ENCODE measurements around the gene SAMD4A. TPM values are rescaled to one million over a fixed set of nuclear protein-coding genes. Genes with fewer than 3 reads are reported as not detected.

SAMD4A gene
- total RNA-seq, 2 experiments from 2014 or later = 1.0 to 1.2 TPM

GRCh38 chr14:54702492-54702891, 135.6 kb downstream of the SAMD4A start:
- no peaks in the 10 kb centered on the region for H3K9me3 Mint-ChIP-seq
- no peak overlapping the region for H3K4me3 Mint-ChIP-seq
- no peak overlapping the region for H3K27ac Mint-ChIP-seq
- no peaks in the 10 kb centered on the region for H3K36me3 Mint-ChIP-seq (ENCODE audit: low read depth)
- ChIA-PET CTCF (interaction anchor here (2.7 kb wide), 1 partner anchor 11 kb away, joined by 8 read pairs; no protein-coding TSS in a partner anchor), POLR2A (no interaction called here)
- H3K4me1 Mint-ChIP-seq = peaks cover 8% of the 10 kb centered on the region
- peaks cover 2% of the 10 kb centered on the region for H3K27me3 Mint-ChIP-seq
- no peak for DNase-seq

- ChIA-PET CTCF (no interaction called here), POLR2A (no interaction called here)
- Mint-ChIP-seq H3K27ac (no peak overlapping the region), H3K36me3 (ENCODE audit: low read depth) (no peaks in the 10 kb centered on the region), H3K9me3 (no peaks in the 10 kb centered on the region), H3K4me3 (no peak overlapping the region), H3K27me3 (peaks cover 2% of the 10 kb centered on the region), H3K4me1 (peaks cover 8% of the 10 kb centered on the region)
- no peak for DNase-seq
Observed at GRCh38 chr14:54703082-54703481, 136.2 kb downstream of the SAMD4A start.

GRCh38 chr14:54703724-54704123, 136.8 kb downstream of the SAMD4A start:
- POLR2A ChIA-PET = no interaction called here
- H3K36me3 Mint-ChIP-seq (ENCODE audit: low read depth) = no peaks in the 10 kb centered on the region
- H3K9me3 Mint-ChIP-seq = no peaks in the 10 kb centered on the region
- peaks cover 2% of the 10 kb centered on the region for H3K27me3 Mint-ChIP-seq
- CTCF ChIA-PET = interaction anchor here (0.7 kb wide), 1 partner anchor 140 kb away, joined by 3 read pairs; no protein-coding TSS in a partner anchor
- H3K4me1 Mint-ChIP-seq = peaks cover 8% of the 10 kb centered on the region
- no peak overlapping the region for H3K27ac Mint-ChIP-seq
- DNase-seq = no peak
- H3K4me3 Mint-ChIP-seq = no peak overlapping the region

GRCh38 chr14:54704768-54705167, 137.8 kb downstream of the SAMD4A start:
- Mint-ChIP-seq H3K27ac (no peak overlapping the region), H3K27me3 (no peaks in the 10 kb centered on the region), H3K4me1 (peaks cover 9% of the 10 kb centered on the region), H3K9me3 (no peaks in the 10 kb centered on the region), H3K36me3 (ENCODE audit: low read depth) (no peaks in the 10 kb centered on the region), H3K4me3 (no peak overlapping the region)
- no peak for DNase-seq
- POLR2A ChIA-PET = no interaction called here
- CTCF ChIA-PET = no interaction called here

GRCh38 chr14:54706769-54707168, 139.8 kb downstream of the SAMD4A start:
- H3K36me3 Mint-ChIP-seq (ENCODE audit: low read depth) = no peaks in the 10 kb centered on the region
- CTCF ChIA-PET = interaction anchor here (0.7 kb wide), 2 partner anchors 11 to 143 kb away, joined by 3 read pairs; no protein-coding TSS in a partner anchor
- POLR2A ChIA-PET = no interaction called here
- DNase-seq = no peak
- H3K27ac Mint-ChIP-seq = no peak overlapping the region
- H3K4me1 Mint-ChIP-seq = peaks cover 7% of the 10 kb centered on the region
- H3K27me3 Mint-ChIP-seq = no peaks in the 10 kb centered on the region
- H3K4me3 Mint-ChIP-seq = no peak overlapping the region
- H3K9me3 Mint-ChIP-seq = no peaks in the 10 kb centered on the region

GRCh38 chr14:54708161-54708560, 141.2 kb downstream of the SAMD4A start:
- ChIA-PET CTCF (no interaction called here), POLR2A (no interaction called here)
- Mint-ChIP-seq H3K36me3 (ENCODE audit: low read depth) (no peaks in the 10 kb centered on the region), H3K4me3 (no peak overlapping the region), H3K27me3 (no peaks in the 10 kb centered on the region), H3K9me3 (no peaks in the 10 kb centered on the region), H3K27ac (no peak overlapping the region), H3K4me1 (peaks cover 8% of the 10 kb centered on the region)
- DNase-seq = no peak

GRCh38 chr14:54708982-54709381, 142.1 kb downstream of the SAMD4A start:
- Mint-ChIP-seq H3K36me3 (ENCODE audit: low read depth) (no peaks in the 10 kb centered on the region), H3K27me3 (no peaks in the 10 kb centered on the region), H3K27ac (no peak overlapping the region), H3K4me1 (peaks cover 8% of the 10 kb centered on the region), H3K9me3 (no peaks in the 10 kb centered on the region), H3K4me3 (no peak overlapping the region)
- ChIA-PET POLR2A (no interaction called here), CTCF (no interaction called here)
- no peak for DNase-seq

GRCh38 chr14:54709444-54709843, 142.5 kb downstream of the SAMD4A start:
- ChIA-PET CTCF (no interaction called here), POLR2A (no interaction called here)
- H3K9me3 Mint-ChIP-seq = no peaks in the 10 kb centered on the region
- H3K36me3 Mint-ChIP-seq (ENCODE audit: low read depth) = no peaks in the 10 kb centered on the region
- DNase-seq = no peak
- H3K4me1 Mint-ChIP-seq = peaks cover 8% of the 10 kb centered on the region
- no peak overlapping the region for H3K27ac Mint-ChIP-seq
- H3K27me3 Mint-ChIP-seq = peaks cover 2% of the 10 kb centered on the region
- H3K4me3 Mint-ChIP-seq = no peak overlapping the region

GRCh38 chr14:54709867-54710266, 142.9 kb downstream of the SAMD4A start:
- no peak overlapping the region for H3K4me3 Mint-ChIP-seq
- H3K36me3 Mint-ChIP-seq (ENCODE audit: low read depth) = no peaks in the 10 kb centered on the region
- H3K4me1 Mint-ChIP-seq = peaks cover 8% of the 10 kb centered on the region
- ChIA-PET POLR2A (interaction anchor here (1.2 kb wide), 1 partner anchor 9 kb away, joined by 3 read pairs; no protein-coding TSS in a partner anchor), CTCF (interaction anchor here (1.5 kb wide), 1 partner anchor 146 kb away, joined by 4 read pairs; no protein-coding TSS in a partner anchor)
- no peak for DNase-seq
- H3K27ac Mint-ChIP-seq = no peak overlapping the region
- H3K27me3 Mint-ChIP-seq = peaks cover 4% of the 10 kb centered on the region
- H3K9me3 Mint-ChIP-seq = no peaks in the 10 kb centered on the region

GRCh38 chr14:54711312-54711711, 144.4 kb downstream of the SAMD4A start:
- no peaks in the 10 kb centered on the region for H3K36me3 Mint-ChIP-seq (ENCODE audit: low read depth)
- ChIA-PET POLR2A (no interaction called here), CTCF (interaction anchor here (1.2 to 1.5 kb wide), 2 partner anchors 11 to 147 kb away, joined by 3 to 4 read pairs; no protein-coding TSS in a partner anchor)

GRCh38 chr14:54711812-54712464, 145.0 kb downstream of the SAMD4A start:
- H3K27ac Mint-ChIP-seq = no peak overlapping the region
- POLR2A ChIA-PET = no interaction called here
- no peak overlapping the region for H3K4me3 Mint-ChIP-seq
- H3K4me1 Mint-ChIP-seq = peaks cover 8% of the 10 kb centered on the region
- H3K36me3 Mint-ChIP-seq (ENCODE audit: low read depth) = no peaks in the 10 kb centered on the region
- H3K27me3 Mint-ChIP-seq = peaks cover 9% of the 10 kb centered on the region
- DNase-seq = no peak
- CTCF ChIA-PET = interaction anchor here (1.2 kb wide), 1 partner anchor 11 kb away, joined by 3 read pairs; no protein-coding TSS in a partner anchor
- no peaks in the 10 kb centered on the region for H3K9me3 Mint-ChIP-seq

More at GRCh38 chr14:54711312-54711711, 144.4 kb downstream of the SAMD4A start:
- Mint-ChIP-seq H3K9me3 (no peaks in the 10 kb centered on the region), H3K4me1 (peaks cover 8% of the 10 kb centered on the region), H3K4me3 (no peak overlapping the region), H3K27me3 (peaks cover 4% of the 10 kb centered on the region), H3K27ac (no peak overlapping the region)
- DNase-seq = no peak

- CTCF ChIA-PET = interaction anchor here (1.0 to 1.2 kb wide), 2 partner anchors 10 to 61 kb away, joined by 3 to 6 read pairs; no protein-coding TSS in a partner anchor
- DNase-seq = no peak
- Mint-ChIP-seq H3K36me3 (ENCODE audit: low read depth) (no peaks in the 10 kb centered on the region), H3K4me3 (no peak overlapping the region), H3K9me3 (no peaks in the 10 kb centered on the region), H3K27me3 (peaks cover 9% of the 10 kb centered on the region), H3K27ac (no peak overlapping the region), H3K4me1 (peaks cover 8% of the 10 kb centered on the region)
- POLR2A ChIA-PET = no interaction called here
Observed at GRCh38 chr14:54712465-54713200, 145.7 kb downstream of the SAMD4A start.

- H3K4me1 Mint-ChIP-seq = peaks cover 8% of the 10 kb centered on the region
- H3K27ac Mint-ChIP-seq = no peak overlapping the region
- ChIA-PET CTCF (interaction anchor here (1.0 to 1.2 kb wide), 2 partner anchors 10 to 61 kb away, joined by 3 to 6 read pairs; no protein-coding TSS in a partner anchor), POLR2A (no interaction called here)
- no peak for DNase-seq
- no peaks in the 10 kb centered on the region for H3K9me3 Mint-ChIP-seq
- no peak overlapping the region for H3K4me3 Mint-ChIP-seq
- no peaks in the 10 kb centered on the region for H3K36me3 Mint-ChIP-seq (ENCODE audit: low read depth)
- H3K27me3 Mint-ChIP-seq = peaks cover 9% of the 10 kb centered on the region
Observed at GRCh38 chr14:54713379-54713778, 146.5 kb downstream of the SAMD4A start.
